A549 (cell line): Measurements from ENCODE around the gene COX19. TPM values are rescaled to one million over a fixed set of nuclear protein-coding genes. Genes with fewer than 3 reads are reported as not detected.
A peak's percentile ranks its signal among the peaks of the same experiment; 100 is the strongest.

Source experiments
- ATAC-seq, 2 experiments: fragments of 200-7000 bp in 1 of 2; fragments of >200 bp in 1 of 2; cut with Nextera tagmentation in 1 of 2; cut with Tn5 transposase in 1 of 2; 3 replicates each; pipeline versions ENCODE4 v1.8.0 to v1.9.1; 2018 to 2020; ENCODE audit warnings: mild to moderate bottlenecking in 1 of 2, moderate library complexity in 1 of 2
- CTCF ChIA-PET: fragments of 300-600 bp; sonication (Branson Sonifier 250); formaldehyde crosslinking; extraction: SDS; loops from one replicate; lab custom pipeline; 2021; ENCODE audit warnings: antibody characterized with exemption, inconsistent platforms; lab: Yijun Ruan, JAX
- POLR2A ChIA-PET: fragments of 350-600 bp; formaldehyde crosslinking; extraction: SDS; loops from one replicate; lab custom pipeline; 2021; ENCODE audit warnings: antibody characterized with exemption, inconsistent platforms; lab: Yijun Ruan, JAX
- DNase-seq, 2 experiments: peaks; one replicate each; pipeline versions ENCODE4 v3.0.0 to v3.0.0-alpha.2; 2011 to 2016; ENCODE audit warnings: low read depth in 1 of 2, low spot score in 1 of 2
- FAIRE-seq: peaks from 2 replicates; lab custom pipeline; 2011; peaks lifted over from hg19 to GRCh38; lab: Jason Lieb, UNC
- H3K27ac ChIP-seq, 2 experiments: fragments of >200 bp; sonication (Bioruptor Twin); formaldehyde crosslinking; 3 replicates each; pipeline ENCODE4 v1.5.1; 2016 to 2017
- H3K4me1 ChIP-seq: fragments of >200 bp; sonication (Bioruptor Twin); formaldehyde crosslinking; 3 replicates; pipeline ENCODE4 v1.6.1; 2016
- H3K4me2 ChIP-seq: fragments of >200 bp; sonication (Bioruptor Twin); formaldehyde crosslinking; 3 replicates; pipeline ENCODE4 v1.6.1; 2016
- H3K4me3 ChIP-seq: fragments of >200 bp; sonication (Bioruptor Twin); formaldehyde crosslinking; 3 replicates; pipeline ENCODE4 v1.5.1; 2016
- H3K9me3 ChIP-seq: fragments of >200 bp; sonication (Bioruptor Twin); formaldehyde crosslinking; 3 replicates; pipeline ENCODE4 v1.6.1; 2016
- ELK1 ChIP-seq: fragments of 150-350 bp; IDR thresholded peaks from 2 replicates; pipeline ENCODE4 v1.6.1; 2014; ENCODE audit warnings: low read depth, mild to moderate bottlenecking, low read length
- FOXS1 ChIP-seq: fragments of 250-450 bp; sonication (Bioruptor Pico); IDR thresholded peaks from 2 replicates; pipeline ENCODE4 v1.5.0; 2020; ENCODE audit warnings: mild to moderate bottlenecking, moderate library complexity
- HOXA7 ChIP-seq: fragments of 250-450 bp; sonication (Bioruptor Pico); IDR thresholded peaks from 2 replicates; pipeline ENCODE4 v1.5.0; 2020; ENCODE audit warnings: mild to moderate bottlenecking, moderate library complexity
- HOXB13 ChIP-seq: fragments of 250-450 bp; sonication (Bioruptor Pico); IDR thresholded peaks from 2 replicates; pipeline ENCODE4 v1.5.0; 2020; ENCODE audit warnings: low read depth, mild to moderate bottlenecking, moderate library complexity
- JUN ChIP-seq, 2 experiments: fragments of >200 bp; sonication (Bioruptor Twin); formaldehyde crosslinking; IDR thresholded peaks; 2 replicates in 1 of 2; 3 replicates in 1 of 2; pipeline ENCODE4 v1.6.1; 2016 to 2017
- MAX ChIP-seq: IDR thresholded peaks from 2 replicates; pipeline ENCODE4 v1.6.1; 2012
- MAZ ChIP-seq: fragments of 150-350 bp; IDR thresholded peaks from 2 replicates; pipeline ENCODE4 v1.6.1; 2014; ENCODE audit warnings: antibody characterized with exemption, low read depth, low read length, borderline replicate concordance
- NPAS2 ChIP-seq: fragments of 250-450 bp; sonication (Bioruptor Pico); IDR thresholded peaks from 2 replicates; pipeline ENCODE4 v1.8.0; 2022; ENCODE audit warnings: mild to moderate bottlenecking, moderate library complexity, borderline replicate concordance
- PBX3 ChIP-seq: IDR thresholded peaks from 2 replicates; pipeline ENCODE4 v1.6.1; 2012
- RFX5 ChIP-seq: fragments of 450-650 bp; IDR thresholded peaks from 2 replicates; pipeline ENCODE4 v1.7.1; 2014; ENCODE audit warnings: antibody characterized with exemption, mild to moderate bottlenecking, moderate library complexity
- SREBF2 ChIP-seq: fragments of 450-650 bp; IDR thresholded peaks from 2 replicates; pipeline ENCODE4 v1.6.1; 2014; ENCODE audit warnings: mild to moderate bottlenecking, moderate library complexity
- ZSCAN20 ChIP-seq: fragments of 250-450 bp; sonication (Bioruptor Pico); IDR thresholded peaks from 2 replicates; pipeline ENCODE4 v1.8.0; 2022; ENCODE audit warnings: mild to moderate bottlenecking, moderate library complexity
- WGBS: methylation state at CpG from one replicate; pipeline ENCODE4 v1.1.6; 2017; ENCODE audit errors: missing lambda C conversion rate; 5-methylcytosine and 5-hydroxymethylcytosine counted together
- polyA plus RNA-seq, 4 experiments: library from polyadenylated mRNA; depleted of rRNA in 3 of 4; stranded (reverse); fragments of >200 nt; fragmentation: RNase III in 1 of 4; extraction: RNeasy Plus Mini Kit Qiagen cat#74134 plus additional on column Dnase treatment in 1 of 4; gene quantifications; 2 replicates in 3 of 4; 3 replicates in 1 of 4; pipeline ENCODE4 v1.2.3, GENCODE V29; 2011 to 2017
- TF ChIP-seq, protein P1 (sequence below): IDR thresholded peaks from 2 replicates; pipeline ENCODE4 v1.6.1; 2012; ENCODE audit warnings: low read depth, borderline replicate concordance

The COX19 gene
- polyA plus RNA-seq, 2 of the 4 experiments (the other 2 are of a cell fraction): 6.2 to 7.6 TPM

DNA sequence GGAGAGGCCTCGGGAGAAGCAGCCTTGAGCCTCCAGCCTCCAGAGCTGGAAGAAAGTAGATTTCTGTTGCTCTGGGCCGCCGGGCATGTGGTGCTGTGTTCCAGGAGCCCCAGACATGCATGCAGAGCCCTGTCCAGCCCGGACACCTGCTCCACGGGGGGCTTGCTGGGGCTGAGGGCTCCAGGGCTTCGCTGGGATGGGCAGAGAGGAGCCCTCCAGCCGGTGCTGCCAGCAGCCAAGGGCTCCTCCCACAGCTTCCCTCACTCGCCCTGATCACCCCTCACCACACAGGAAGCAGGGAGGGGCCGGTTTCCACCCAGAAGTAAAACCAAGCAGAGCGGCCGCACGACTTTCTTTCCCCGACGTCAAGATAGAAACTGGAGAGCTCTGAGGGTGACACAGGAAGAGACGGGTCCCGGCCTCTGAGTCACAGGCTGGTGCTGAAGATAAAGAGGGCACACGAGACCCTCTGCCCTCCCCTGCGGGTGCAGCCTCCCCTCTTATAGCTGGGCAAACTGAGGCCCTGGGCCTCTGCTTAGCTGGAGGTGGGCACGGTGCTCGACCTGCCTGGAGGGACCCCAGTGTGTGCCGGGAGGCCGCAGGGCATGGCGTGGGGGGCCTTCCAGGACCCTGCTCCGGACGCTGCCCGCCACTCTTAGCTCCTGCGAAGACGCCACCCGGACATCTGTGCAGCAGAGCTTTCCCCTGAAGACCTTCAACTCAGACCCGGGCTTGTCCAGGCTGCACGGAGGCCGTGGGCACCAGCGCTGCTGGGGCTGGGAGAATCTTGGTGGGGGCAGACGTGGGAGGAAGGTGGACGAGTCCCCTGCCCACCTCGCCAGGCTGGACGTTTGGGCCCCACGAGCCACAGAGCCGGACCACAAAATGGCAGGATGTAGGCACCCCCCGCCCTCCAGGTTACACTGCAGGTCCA is 52.0 kb downstream of the COX19 start:
- WGBS: 72% methylated on average over 29 of the region's 40 CpGs
- TF ChIP-seq ZSCAN20: no peak
- TF ChIP-seq RFX5: no peak
- TF ChIP-seq MAZ: no peak
- no peak for TF ChIP-seq SREBF2
- ChIA-PET CTCF (interaction anchor here (1.0 to 2.9 kb wide), 3 partner anchors 9 to 70 kb away, joined by 3 to 13 read pairs (median 3); partner anchors contain the start of gene ADAP1), POLR2A (no interaction called here)
- ATAC-seq: peak in 1 of 2 experiments; percentile 30; a peak in 3 of 6 replicates
- no peak overlapping the region for H3K4me3 ChIP-seq
- no peak for DNase-seq
- no peaks in the 10 kb centered on the region for H3K9me3 ChIP-seq
- no peak overlapping the region for H3K4me2 ChIP-seq
- 0 out of 6 replicates have a peak overlapping the region, but pooled peaks of 1 of the 2 experiments have one; percentile 11 for H3K27ac ChIP-seq
- peaks cover 5% of the 10 kb centered on the region; the same call in 2 of the 3 replicates for H3K4me1 ChIP-seq
- FAIRE-seq: no peak

- peaks cover 5% of the 10 kb centered on the region; the same call in 2 of the 3 replicates for H3K4me1 ChIP-seq
- FAIRE-seq (no peak), ATAC-seq (no peak), DNase-seq (no peak)
- ChIA-PET CTCF (interaction anchor here (0.7 to 2.9 kb wide), 5 partner anchors 8 to 71 kb away, joined by 3 to 13 read pairs (median 3); partner anchors contain the start of gene ADAP1), POLR2A (no interaction called here)
- 75% methylated on average over 15 of the region's 29 CpGs for WGBS
- H3K9me3 ChIP-seq: no peaks in the 10 kb centered on the region
- H3K4me2 ChIP-seq: no peak overlapping the region
- no peak overlapping the region for H3K4me3 ChIP-seq
- H3K27ac ChIP-seq: 0 out of 6 replicates have a peak overlapping the region, but pooled peaks of 1 of the 2 experiments have one; percentile 11
- TF ChIP-seq HOXB13 (CRISPR knock-in tag) (no peak), HOXA7 (no peak), PBX3 (no peak), FOXS1 (no peak)
These were observed 52.8 kb downstream of the COX19 start for GRCh38 chr7:922334-923107.

DNA sequence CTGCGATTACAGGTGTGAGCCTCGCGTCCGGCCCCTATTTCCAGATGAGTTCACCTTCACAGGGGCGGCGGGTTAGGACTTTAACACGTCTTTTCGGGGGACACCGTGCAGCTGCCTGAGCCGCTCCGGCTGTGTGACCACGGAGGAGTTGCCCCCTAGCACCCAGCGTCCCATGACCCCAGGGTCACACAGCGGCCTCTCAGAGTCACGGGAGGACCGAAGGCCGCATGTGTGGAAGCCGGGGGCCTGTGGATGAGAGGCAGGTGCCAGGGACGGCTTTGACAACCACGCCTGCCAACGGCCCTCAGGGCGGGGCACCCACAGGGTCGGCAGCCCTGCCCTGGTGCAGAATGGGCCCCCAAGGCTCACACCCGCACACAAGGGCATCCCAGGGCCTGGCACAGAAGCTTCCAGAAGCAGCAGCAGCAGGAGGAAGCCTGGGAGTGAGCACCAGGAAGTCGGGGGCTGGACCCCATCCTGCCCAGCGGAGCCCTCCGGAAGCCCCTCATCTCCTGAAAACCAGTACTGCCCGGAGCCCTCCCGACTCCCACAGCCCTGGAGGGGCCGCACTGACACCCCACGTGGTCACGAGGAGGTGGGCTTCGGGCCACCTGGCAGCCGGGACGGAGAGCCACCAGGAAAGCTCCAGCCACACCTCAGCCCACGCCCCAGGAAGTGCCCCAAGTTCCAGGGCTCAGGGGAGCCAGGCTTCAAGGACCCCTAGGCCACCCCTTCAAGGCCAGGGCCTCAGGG is 53.6 kb downstream of the COX19 start:
- peaks cover 5% of the 10 kb centered on the region; the same call in 2 of the 3 replicates for H3K4me1 ChIP-seq
- TF ChIP-seq MAX (no peak), NPAS2 (CRISPR knock-in tag) (no peak), ELK1 (no peak), JUN (IDR thresholded peaks at IDR 0.05) (no peak)
- TF ChIP-seq, protein P1, sequence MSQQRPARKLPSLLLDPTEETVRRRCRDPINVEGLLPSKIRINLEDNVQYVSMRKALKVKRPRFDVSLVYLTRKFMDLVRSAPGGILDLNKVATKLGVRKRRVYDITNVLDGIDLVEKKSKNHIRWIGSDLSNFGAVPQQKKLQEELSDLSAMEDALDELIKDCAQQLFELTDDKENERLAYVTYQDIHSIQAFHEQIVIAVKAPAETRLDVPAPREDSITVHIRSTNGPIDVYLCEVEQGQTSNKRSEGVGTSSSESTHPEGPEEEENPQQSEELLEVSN: no peak
- TF ChIP-seq, all 56 proteins: peak for 0
- no peak for ATAC-seq
- POLR2A ChIA-PET: no interaction called here
- no peak overlapping the region for H3K4me3 ChIP-seq
- no peak for FAIRE-seq
- DNase-seq: no peak
- CTCF ChIA-PET: interaction anchor here (0.7 to 2.9 kb wide), 3 partner anchors 9 to 72 kb away, joined by 3 to 13 read pairs (median 4); no protein-coding TSS in a partner anchor
- no peak overlapping the region for H3K4me2 ChIP-seq
- 76% methylated on average over 17 of the region's 36 CpGs for WGBS
- H3K9me3 ChIP-seq: no peaks in the 10 kb centered on the region
- no peak overlapping the region for H3K27ac ChIP-seq
